Measurements from ENCODE around the gene TTC16.
A peak's percentile ranks its signal among the peaks of the same experiment; 100 is the strongest.

The TTC16 gene

GRCh38 chr9:127690735-127691134 is 25.1 kb upstream of the TTC16 start:
- no peak overlapping the region for H3K4me3 Mint-ChIP-seq
- no peaks in the 10 kb centered on the region for H3K9me3 Mint-ChIP-seq
- H3K36me3 Mint-ChIP-seq (ENCODE audit: low read depth) = no peaks in the 10 kb centered on the region
- H3K27ac Mint-ChIP-seq = no peak overlapping the region
- no peaks in the 10 kb centered on the region for H3K4me1 Mint-ChIP-seq (ENCODE audit: low read depth)
- no peaks in the 10 kb centered on the region for H3K27me3 Mint-ChIP-seq

GRCh38 chr9:127692071-127692470 is 23.8 kb upstream of the TTC16 start:
- no peak overlapping the region for H3K4me3 Mint-ChIP-seq
- no peaks in the 10 kb centered on the region for H3K36me3 Mint-ChIP-seq (ENCODE audit: low read depth)
- no peaks in the 10 kb centered on the region for H3K27me3 Mint-ChIP-seq
- no peaks in the 10 kb centered on the region for H3K9me3 Mint-ChIP-seq
- no peak overlapping the region for H3K27ac Mint-ChIP-seq
- H3K4me1 Mint-ChIP-seq (ENCODE audit: low read depth) = no peaks in the 10 kb centered on the region

- H3K27ac Mint-ChIP-seq = no peak overlapping the region
- H3K27me3 Mint-ChIP-seq = no peaks in the 10 kb centered on the region
- no peaks in the 10 kb centered on the region for H3K9me3 Mint-ChIP-seq
- no peaks in the 10 kb centered on the region for H3K4me1 Mint-ChIP-seq (ENCODE audit: low read depth)
- H3K36me3 Mint-ChIP-seq (ENCODE audit: low read depth) = no peaks in the 10 kb centered on the region
- H3K4me3 Mint-ChIP-seq = no peak overlapping the region
Measured at GRCh38 chr9:127693143-127693542, 22.7 kb upstream of the TTC16 start.

DNA sequence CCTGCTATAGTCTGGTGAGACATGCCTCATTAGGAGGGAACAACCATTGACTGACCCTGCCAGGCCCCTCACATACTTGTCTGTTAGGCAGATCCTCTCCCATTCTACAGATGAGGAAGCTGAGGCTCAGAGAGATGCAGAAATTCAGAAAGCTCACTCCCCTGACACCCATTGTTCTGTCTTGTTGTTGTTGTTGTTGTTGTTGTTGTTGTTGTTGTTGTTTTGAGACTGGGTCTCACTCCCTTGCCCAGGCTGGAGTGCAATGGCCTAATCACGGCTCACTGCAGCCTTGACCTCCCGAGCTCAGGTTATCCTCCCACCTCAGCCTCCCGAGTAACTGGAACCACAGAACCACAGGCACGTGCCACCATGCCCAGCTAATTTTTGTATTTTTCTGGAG is 22.2 kb upstream of the TTC16 start:
- Mint-ChIP-seq H3K9me3 (no peaks in the 10 kb centered on the region), H3K27ac (no peak overlapping the region), H3K36me3 (ENCODE audit: low read depth) (no peaks in the 10 kb centered on the region), H3K27me3 (no peaks in the 10 kb centered on the region), H3K4me1 (ENCODE audit: low read depth) (no peaks in the 10 kb centered on the region), H3K4me3 (no peak overlapping the region)

GRCh38 chr9:127694890-127695720 is 20.8 kb upstream of the TTC16 start:
- H3K4me3 Mint-ChIP-seq = no peak overlapping the region

GRCh38 chr9:127697575-127697974 is 18.3 kb upstream of the TTC16 start:
- no peaks in the 10 kb centered on the region for H3K27me3 Mint-ChIP-seq
- no peak overlapping the region for H3K27ac Mint-ChIP-seq
- H3K4me3 Mint-ChIP-seq = no peak overlapping the region
- no peaks in the 10 kb centered on the region for H3K9me3 Mint-ChIP-seq
- H3K36me3 Mint-ChIP-seq (ENCODE audit: low read depth) = no peaks in the 10 kb centered on the region
- peaks cover 15% of the 10 kb centered on the region for H3K4me1 Mint-ChIP-seq (ENCODE audit: low read depth)

More at GRCh38 chr9:127694890-127695720, 20.8 kb upstream of the TTC16 start:
- Mint-ChIP-seq H3K27me3 (no peaks in the 10 kb centered on the region), H3K27ac (no peak overlapping the region), H3K9me3 (no peaks in the 10 kb centered on the region), H3K4me1 (ENCODE audit: low read depth) (peaks cover 13% of the 10 kb centered on the region), H3K36me3 (ENCODE audit: low read depth) (no peaks in the 10 kb centered on the region)

DNA sequence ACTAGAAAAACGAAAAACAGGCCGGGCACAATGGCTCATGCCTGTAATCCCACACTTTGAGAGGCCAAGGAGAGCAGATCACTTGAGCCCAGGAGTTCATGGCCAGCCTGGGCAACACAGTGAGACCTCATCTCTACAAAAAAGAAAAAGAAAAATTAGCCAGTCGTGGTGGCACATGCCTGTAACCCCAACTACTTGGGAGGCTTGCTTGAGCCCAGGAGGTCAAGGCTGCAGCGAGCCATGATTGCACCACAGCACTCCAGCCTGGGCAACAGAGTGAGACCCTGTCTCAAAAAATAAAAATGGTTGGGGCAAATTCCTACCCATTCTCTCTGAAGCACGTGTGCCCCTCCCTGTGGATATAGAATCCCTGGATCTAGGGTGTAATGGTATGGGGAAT is 17.5 kb upstream of the TTC16 start:
- Mint-ChIP-seq H3K36me3 (ENCODE audit: low read depth) (no peaks in the 10 kb centered on the region), H3K4me1 (ENCODE audit: low read depth) (peaks cover 15% of the 10 kb centered on the region), H3K9me3 (no peaks in the 10 kb centered on the region), H3K27me3 (no peaks in the 10 kb centered on the region), H3K4me3 (no peak overlapping the region), H3K27ac (no peak overlapping the region)

DNA sequence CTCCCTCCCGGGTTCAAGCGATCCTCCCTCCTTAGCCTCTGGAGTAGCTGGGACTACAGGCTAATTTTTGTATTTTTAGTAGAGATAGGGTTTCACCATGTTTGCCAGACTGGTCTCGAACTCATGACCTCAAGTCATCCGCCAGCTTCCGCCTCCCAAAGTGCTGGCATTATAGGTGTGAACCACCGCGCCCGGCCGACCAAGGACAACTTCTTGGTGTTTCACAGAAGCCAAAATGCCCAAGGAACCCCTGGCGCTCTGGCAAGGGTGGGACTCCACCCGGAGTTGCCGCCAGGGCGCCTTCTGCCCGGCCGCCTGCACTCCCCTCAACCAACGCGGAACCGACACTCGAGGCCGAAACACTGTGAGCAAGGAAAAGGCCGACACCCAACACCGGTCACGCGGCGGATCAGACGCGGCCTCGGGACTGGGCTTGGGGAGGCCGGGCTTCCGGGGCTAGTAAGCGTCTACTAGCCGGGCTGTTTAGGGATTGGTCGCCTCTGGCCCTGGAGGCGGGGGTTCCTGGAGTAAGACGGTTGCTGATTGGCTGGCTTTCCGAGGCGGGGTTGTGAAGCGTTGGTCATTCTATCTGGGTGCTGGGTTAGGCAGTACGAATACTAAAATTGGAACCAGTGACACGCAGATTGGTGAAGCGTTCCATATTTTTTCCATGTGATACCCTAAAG is 16.8 kb upstream of the TTC16 start:
- peak overlapping the region; percentile 45 for H3K27ac Mint-ChIP-seq
- H3K4me3 Mint-ChIP-seq = peak overlapping the region; percentile 76
- H3K27me3 Mint-ChIP-seq = no peaks in the 10 kb centered on the region
- H3K9me3 Mint-ChIP-seq = no peaks in the 10 kb centered on the region
- H3K36me3 Mint-ChIP-seq (ENCODE audit: low read depth) = no peaks in the 10 kb centered on the region
- H3K4me1 Mint-ChIP-seq (ENCODE audit: low read depth) = peaks cover 15% of the 10 kb centered on the region

- H3K27ac Mint-ChIP-seq = peak overlapping the region; percentile 26
Measured at GRCh38 chr9:127700140-127700539, 15.7 kb upstream of the TTC16 start.

GRCh38 chr9:127700594-127701255 is 15.2 kb upstream of the TTC16 start:
- no peaks in the 10 kb centered on the region for H3K27me3 Mint-ChIP-seq
- no peaks in the 10 kb centered on the region for H3K9me3 Mint-ChIP-seq
- H3K27ac Mint-ChIP-seq = peak overlapping the region; percentile 26
- no peaks in the 10 kb centered on the region for H3K36me3 Mint-ChIP-seq (ENCODE audit: low read depth)
- H3K4me3 Mint-ChIP-seq = no peak overlapping the region
- H3K4me1 Mint-ChIP-seq (ENCODE audit: low read depth) = peaks cover 15% of the 10 kb centered on the region

More at GRCh38 chr9:127700140-127700539, 15.7 kb upstream of the TTC16 start:
- peaks cover 15% of the 10 kb centered on the region for H3K4me1 Mint-ChIP-seq (ENCODE audit: low read depth)
- H3K36me3 Mint-ChIP-seq (ENCODE audit: low read depth) = no peaks in the 10 kb centered on the region
- no peaks in the 10 kb centered on the region for H3K9me3 Mint-ChIP-seq
- no peak overlapping the region for H3K4me3 Mint-ChIP-seq
- no peaks in the 10 kb centered on the region for H3K27me3 Mint-ChIP-seq

GRCh38 chr9:127703289-127703946 is 12.5 kb upstream of the TTC16 start:
- Mint-ChIP-seq H3K4me1 (ENCODE audit: low read depth) (peaks cover 28% of the 10 kb centered on the region), H3K36me3 (ENCODE audit: low read depth) (no peaks in the 10 kb centered on the region), H3K27ac (no peak overlapping the region), H3K4me3 (no peak overlapping the region), H3K9me3 (no peaks in the 10 kb centered on the region), H3K27me3 (no peaks in the 10 kb centered on the region)

GRCh38 chr9:127705577-127706379 is 10.1 kb upstream of the TTC16 start:
- Mint-ChIP-seq H3K27me3 (no peaks in the 10 kb centered on the region), H3K4me1 (ENCODE audit: low read depth) (peaks cover 16% of the 10 kb centered on the region), H3K36me3 (ENCODE audit: low read depth) (no peaks in the 10 kb centered on the region), H3K9me3 (no peaks in the 10 kb centered on the region), H3K4me3 (no peak overlapping the region), H3K27ac (no peak overlapping the region)

DNA sequence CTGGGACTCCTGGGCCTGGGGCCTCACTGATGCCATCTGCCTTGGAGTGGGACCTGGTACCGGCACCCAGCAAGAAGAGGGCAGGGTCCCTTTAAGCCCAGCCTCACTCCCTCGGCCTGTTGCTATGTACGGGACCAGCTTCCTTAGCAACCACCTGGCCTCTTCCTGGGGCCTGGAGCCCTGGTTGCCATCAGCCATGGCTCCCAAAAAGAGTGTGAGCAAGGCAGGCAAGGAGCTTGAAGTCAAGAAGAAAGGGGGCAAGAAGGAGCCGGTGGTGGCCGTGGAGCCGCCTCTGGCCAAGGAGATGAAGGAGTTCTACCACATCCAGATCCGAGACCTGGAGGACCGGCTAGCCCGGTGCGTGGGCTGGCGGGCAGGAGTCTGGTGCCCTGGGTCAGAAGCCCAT is 9.0 kb upstream of the TTC16 start, which contains the start of gene CFAP157:
Gene CFAP157, plus strand, starts transcription at position 153 of the 406 bp plus-strand sequence. Its CDS starts 44 bp downstream, at position 197.
- no peak within 1 kb of the TSS for H3K27ac Mint-ChIP-seq
- no peaks in the 10 kb centered on the region for H3K9me3 Mint-ChIP-seq
- no peaks in the 10 kb centered on the region for H3K27me3 Mint-ChIP-seq
- H3K4me1 Mint-ChIP-seq (ENCODE audit: low read depth) = peaks cover 24% of the 10 kb centered on the region
- H3K4me3 Mint-ChIP-seq = no peak within 1 kb of the TSS
- H3K36me3 Mint-ChIP-seq (ENCODE audit: low read depth) = no peaks in the 10 kb centered on the region

DNA sequence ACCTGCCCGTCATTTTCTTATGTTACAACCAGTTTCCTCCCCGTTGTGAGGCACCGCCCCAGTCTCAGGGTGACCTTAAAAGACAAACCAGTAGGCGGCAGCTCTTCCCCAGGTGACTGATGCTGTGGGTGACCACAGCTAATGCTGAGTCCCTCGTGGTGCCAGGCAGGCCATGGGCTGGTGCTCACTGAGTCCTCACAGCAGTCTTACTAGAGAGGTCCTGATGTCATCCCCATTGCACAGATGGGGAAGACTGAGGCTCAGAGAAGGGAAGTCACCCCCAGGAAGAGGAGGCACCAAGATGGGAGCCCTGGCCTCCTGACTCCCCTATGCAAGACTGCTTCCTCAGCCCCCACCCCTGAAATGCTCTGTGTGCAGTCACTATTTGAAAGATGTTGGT is 8.1 kb upstream of the TTC16 start:
- Mint-ChIP-seq H3K27me3 (no peaks in the 10 kb centered on the region), H3K9me3 (no peaks in the 10 kb centered on the region), H3K4me1 (ENCODE audit: low read depth) (peaks cover 24% of the 10 kb centered on the region), H3K36me3 (ENCODE audit: low read depth) (peaks cover 4% of the 10 kb centered on the region), H3K4me3 (no peak overlapping the region), H3K27ac (no peak overlapping the region)
